Loucy (cell line): ENCODE data around the gene C17orf113.

Experiments used
- EZH2phosphoT487 ChIP-seq: fragments of 200-600 bp; IDR thresholded peaks from 2 replicates; pipeline ENCODE4 v1.6.1; 2018; ENCODE audit warnings: antibody characterized with exemption, mild to moderate bottlenecking, moderate library complexity, borderline replicate concordance
- TF ChIP-seq, protein P1 (sequence below): fragments of 200-600 bp; sonication (generic); conservative IDR thresholded peaks from 2 replicates; pipeline ENCODE4 v1.5.1; 2014; ENCODE audit warnings: mild to moderate bottlenecking, antibody characterized with exemption, low read length

DNA sequence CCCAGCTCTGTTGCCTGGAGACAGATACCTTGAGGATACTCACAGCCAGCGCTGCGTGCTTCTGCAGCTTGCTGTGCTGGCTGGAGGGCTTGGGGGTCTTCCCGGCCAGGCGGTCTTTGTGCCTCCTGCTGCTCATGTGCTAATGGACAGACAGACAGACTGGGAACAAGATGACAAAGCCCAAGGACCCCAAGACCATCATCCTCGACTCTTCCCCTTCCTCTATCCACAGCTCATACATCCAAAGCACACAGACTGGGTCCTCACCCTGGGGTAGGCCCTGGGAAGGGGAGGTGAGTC lies 22.9 kb downstream of the C17orf113 start:
- TF ChIP-seq, protein P1, sequence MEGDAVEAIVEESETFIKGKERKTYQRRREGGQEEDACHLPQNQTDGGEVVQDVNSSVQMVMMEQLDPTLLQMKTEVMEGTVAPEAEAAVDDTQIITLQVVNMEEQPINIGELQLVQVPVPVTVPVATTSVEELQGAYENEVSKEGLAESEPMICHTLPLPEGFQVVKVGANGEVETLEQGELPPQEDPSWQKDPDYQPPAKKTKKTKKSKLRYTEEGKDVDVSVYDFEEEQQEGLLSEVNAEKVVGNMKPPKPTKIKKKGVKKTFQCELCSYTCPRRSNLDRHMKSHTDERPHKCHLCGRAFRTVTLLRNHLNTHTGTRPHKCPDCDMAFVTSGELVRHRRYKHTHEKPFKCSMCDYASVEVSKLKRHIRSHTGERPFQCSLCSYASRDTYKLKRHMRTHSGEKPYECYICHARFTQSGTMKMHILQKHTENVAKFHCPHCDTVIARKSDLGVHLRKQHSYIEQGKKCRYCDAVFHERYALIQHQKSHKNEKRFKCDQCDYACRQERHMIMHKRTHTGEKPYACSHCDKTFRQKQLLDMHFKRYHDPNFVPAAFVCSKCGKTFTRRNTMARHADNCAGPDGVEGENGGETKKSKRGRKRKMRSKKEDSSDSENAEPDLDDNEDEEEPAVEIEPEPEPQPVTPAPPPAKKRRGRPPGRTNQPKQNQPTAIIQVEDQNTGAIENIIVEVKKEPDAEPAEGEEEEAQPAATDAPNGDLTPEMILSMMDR = no peak
- TF ChIP-seq EZH2phosphoT487 = no peak
